Ishikawa (cell line): ENCODE data around the gene TEX29.

Experiments used
- CEBPB ChIP-seq: IDR thresholded peaks from 2 replicates; pipeline ENCODE4 v1.6.1; 2012
- CREB1 ChIP-seq: IDR thresholded peaks from 2 replicates; pipeline ENCODE4 v1.6.1; 2012; ENCODE audit warnings: low read depth
- EP300 ChIP-seq: IDR thresholded peaks from 2 replicates; pipeline ENCODE4 v1.6.1; 2012; ENCODE audit warnings: borderline replicate concordance
- RAD21 ChIP-seq: IDR thresholded peaks from 2 replicates; pipeline ENCODE4 v1.6.1; 2012; ENCODE audit warnings: low read depth
- TAF1 ChIP-seq: IDR thresholded peaks from 2 replicates; pipeline ENCODE4 v1.6.1; 2012; ENCODE audit warnings: low read depth, mild to moderate bottlenecking
- YY1 ChIP-seq: IDR thresholded peaks from 2 replicates; pipeline ENCODE4 v1.6.1; 2012; ENCODE audit warnings: low read depth
- TF ChIP-seq, protein P1 (sequence below): IDR thresholded peaks from 2 replicates; pipeline ENCODE4 v1.6.1; 2012

- TF ChIP-seq CEBPB: no peak
- no peak for TF ChIP-seq EP300
- TF ChIP-seq, protein P1, sequence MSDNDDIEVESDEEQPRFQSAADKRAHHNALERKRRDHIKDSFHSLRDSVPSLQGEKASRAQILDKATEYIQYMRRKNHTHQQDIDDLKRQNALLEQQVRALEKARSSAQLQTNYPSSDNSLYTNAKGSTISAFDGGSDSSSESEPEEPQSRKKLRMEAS: no peak
- no peak for TF ChIP-seq TAF1
- no peak for TF ChIP-seq CREB1
- TF ChIP-seq RAD21: no peak
- no peak for TF ChIP-seq YY1
Measured at GRCh38 chr13:111275995-111276618, 44.3 kb upstream of the TEX29 start.
